ENCODE measurements around the gene MEOX1. TPM values are rescaled to one million over a fixed set of nuclear protein-coding genes. Genes with fewer than 3 reads are reported as not detected.

The MEOX1 gene
- total RNA-seq, result 0.10 TPM in 1 of 2 replicates, not detected in the other

DNA sequence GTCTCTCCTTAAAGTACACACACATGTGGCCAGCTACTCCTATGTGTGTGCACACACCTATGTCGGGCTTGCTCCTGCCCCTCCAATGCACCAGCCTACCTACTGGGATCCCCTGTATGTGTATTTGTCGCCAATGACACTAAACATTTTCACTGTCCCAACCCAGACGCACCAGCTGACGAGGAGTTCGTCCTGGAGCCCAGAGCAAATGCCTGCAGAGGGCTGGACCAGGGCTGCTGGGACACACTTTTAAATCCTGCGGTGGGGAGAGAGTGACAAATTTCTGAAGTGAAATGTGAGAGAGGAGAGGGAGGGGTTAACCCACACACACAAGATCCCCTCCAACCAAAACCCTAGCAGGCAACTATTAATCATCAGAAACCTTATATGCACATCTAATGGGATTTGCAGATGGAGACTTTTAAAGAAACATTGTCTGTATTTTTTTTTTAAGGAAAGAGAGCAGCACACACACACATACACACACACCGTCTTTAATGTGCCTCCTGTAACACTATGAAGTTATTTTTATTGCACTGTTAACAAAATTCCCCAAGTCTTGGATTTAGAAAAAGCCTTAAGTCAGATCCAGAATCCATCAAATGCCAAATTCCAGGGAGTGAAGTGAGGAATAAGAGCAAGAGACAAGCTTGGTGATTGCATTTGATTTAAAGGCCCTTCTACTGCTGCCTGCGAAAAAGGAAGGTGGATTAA is at the start of gene MEOX1:
Gene MEOX1 (minus strand): TSS at position 224 of the 714 bp plus-strand sequence. CDS start 388 bp downstream, outside the sequence.
- intact Hi-C loops (cut with micrococcal nuclease), result no loop called here
- H3K4me3 Mint-ChIP-seq, result no peak within 1 kb of the TSS
- peaks cover 12% of the 10 kb centered on the region for H3K27me3 Mint-ChIP-seq (ENCODE audit: insufficient read depth)
- H3K4me1 Mint-ChIP-seq (ENCODE audit: low read depth), result peaks cover 16% of the 10 kb centered on the region
- H3K9me3 Mint-ChIP-seq, result no peaks in the 10 kb centered on the region
- H3K27ac Mint-ChIP-seq, result peak within 1 kb of the TSS; percentile 6
- no peaks in the 10 kb centered on the region for H3K36me3 Mint-ChIP-seq (ENCODE audit: low read depth)
- no peak for DNase-seq (ENCODE audit: low spot score)

DNA sequence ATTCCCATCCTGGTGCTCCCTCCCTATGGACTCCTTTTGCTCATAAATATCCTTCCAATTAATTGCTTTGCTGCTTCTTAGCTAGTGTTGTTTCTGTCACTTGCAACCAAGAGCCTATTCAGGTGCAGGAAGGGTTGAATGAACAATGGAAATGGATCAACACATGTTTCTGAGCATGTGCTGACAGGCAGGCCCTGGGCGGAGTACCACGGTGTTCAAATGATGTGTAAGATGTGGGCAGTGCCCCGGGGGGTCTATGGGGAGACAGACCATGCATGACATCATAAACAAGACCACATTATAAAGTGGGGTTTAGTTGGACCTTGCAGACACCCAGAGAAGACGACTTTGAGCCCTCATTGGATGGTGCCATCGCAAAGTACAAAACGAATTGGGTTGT is 48.4 kb upstream of the MEOX1 start:
- Mint-ChIP-seq H3K27me3 (ENCODE audit: insufficient read depth) (peaks cover 31% of the 10 kb centered on the region), H3K36me3 (ENCODE audit: low read depth) (no peaks in the 10 kb centered on the region), H3K27ac (no peak overlapping the region), H3K4me1 (ENCODE audit: low read depth) (peaks cover 18% of the 10 kb centered on the region), H3K9me3 (no peaks in the 10 kb centered on the region), H3K4me3 (no peak overlapping the region)
- intact Hi-C loops (cut with micrococcal nuclease), result no loop called here
- no peak for DNase-seq (ENCODE audit: low spot score)

DNA sequence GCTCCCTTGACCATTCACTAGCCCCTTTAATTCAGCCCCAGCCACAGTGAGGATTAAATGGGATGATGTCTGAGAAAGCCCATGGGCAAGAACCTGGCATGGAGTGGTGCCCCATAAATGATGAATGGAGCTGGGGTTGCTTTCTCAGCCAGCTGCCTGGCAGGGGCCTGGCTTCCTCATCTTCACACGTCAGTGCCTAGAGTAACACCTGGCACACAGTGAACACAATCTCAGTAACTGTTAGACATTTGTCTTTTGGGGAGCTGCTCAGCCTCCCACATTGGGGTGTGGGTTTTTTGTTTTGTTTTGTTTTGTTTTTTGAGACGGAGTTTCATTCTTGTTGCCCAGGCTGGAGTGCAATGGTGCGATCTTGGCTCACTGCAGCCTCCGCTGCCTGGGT is 47.5 kb upstream of the MEOX1 start:
- H3K27me3 Mint-ChIP-seq (ENCODE audit: insufficient read depth), result peaks cover 23% of the 10 kb centered on the region
- no peak overlapping the region for H3K4me3 Mint-ChIP-seq
- intact Hi-C loops (cut with micrococcal nuclease), result no loop called here
- H3K9me3 Mint-ChIP-seq, result no peaks in the 10 kb centered on the region
- peaks cover 10% of the 10 kb centered on the region for H3K4me1 Mint-ChIP-seq (ENCODE audit: low read depth)
- no peak for DNase-seq (ENCODE audit: low spot score)
- no peaks in the 10 kb centered on the region for H3K36me3 Mint-ChIP-seq (ENCODE audit: low read depth)
- H3K27ac Mint-ChIP-seq, result no peak overlapping the region

DNA sequence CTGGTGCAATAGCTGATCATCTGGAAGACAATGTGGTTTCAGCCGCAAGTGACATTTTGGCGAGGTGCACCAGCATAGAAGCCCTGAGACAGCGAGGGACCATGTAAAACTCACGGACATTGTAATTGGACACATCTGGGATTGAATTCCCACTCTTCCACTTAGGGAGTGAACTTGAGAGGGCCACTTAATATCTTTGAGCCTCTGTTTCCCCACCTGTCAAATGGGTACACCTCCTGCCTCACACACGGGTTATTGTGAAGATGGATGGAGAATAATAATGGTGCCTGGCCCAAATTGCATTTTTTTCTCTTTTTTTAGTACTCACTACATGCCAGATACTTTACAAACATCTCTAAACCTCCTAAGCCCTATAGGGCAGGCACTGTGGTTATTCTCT is 45.5 kb upstream of the MEOX1 start:
- Mint-ChIP-seq H3K4me1 (ENCODE audit: low read depth) (peaks cover 6% of the 10 kb centered on the region), H3K27me3 (ENCODE audit: insufficient read depth) (peaks cover 17% of the 10 kb centered on the region), H3K36me3 (ENCODE audit: low read depth) (peaks cover 1% of the 10 kb centered on the region), H3K4me3 (no peak overlapping the region), H3K9me3 (no peaks in the 10 kb centered on the region), H3K27ac (no peak overlapping the region)
- intact Hi-C loops (cut with micrococcal nuclease), result no loop called here
- no peak for DNase-seq (ENCODE audit: low spot score)

DNA sequence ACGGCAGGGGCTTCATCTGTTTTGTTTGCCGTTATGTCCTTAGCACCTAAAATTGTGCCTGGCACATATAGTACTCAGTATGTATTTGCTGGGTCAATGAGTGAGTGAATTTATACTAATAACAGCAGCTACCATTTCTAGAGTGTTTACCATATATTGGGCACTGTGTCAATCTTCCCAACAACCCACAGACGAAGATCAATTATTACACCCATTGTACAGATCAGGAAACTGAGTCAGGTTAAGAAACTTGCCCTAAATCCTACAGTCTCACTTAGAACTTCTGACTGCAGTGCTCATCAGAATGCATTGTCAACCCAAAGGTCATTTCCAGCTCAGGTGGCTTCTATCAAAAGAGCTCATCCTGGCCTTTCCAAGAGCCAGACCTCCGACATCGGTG is 44.5 kb upstream of the MEOX1 start:
- intact Hi-C loops (cut with micrococcal nuclease), result no loop called here
- no peak overlapping the region for H3K4me3 Mint-ChIP-seq
- no peak overlapping the region for H3K27ac Mint-ChIP-seq
- peaks cover 1% of the 10 kb centered on the region for H3K36me3 Mint-ChIP-seq (ENCODE audit: low read depth)
- H3K9me3 Mint-ChIP-seq, result no peaks in the 10 kb centered on the region
- no peak for DNase-seq (ENCODE audit: low spot score)
- peaks cover 17% of the 10 kb centered on the region for H3K27me3 Mint-ChIP-seq (ENCODE audit: insufficient read depth)
- peaks cover 10% of the 10 kb centered on the region for H3K4me1 Mint-ChIP-seq (ENCODE audit: low read depth)

DNA sequence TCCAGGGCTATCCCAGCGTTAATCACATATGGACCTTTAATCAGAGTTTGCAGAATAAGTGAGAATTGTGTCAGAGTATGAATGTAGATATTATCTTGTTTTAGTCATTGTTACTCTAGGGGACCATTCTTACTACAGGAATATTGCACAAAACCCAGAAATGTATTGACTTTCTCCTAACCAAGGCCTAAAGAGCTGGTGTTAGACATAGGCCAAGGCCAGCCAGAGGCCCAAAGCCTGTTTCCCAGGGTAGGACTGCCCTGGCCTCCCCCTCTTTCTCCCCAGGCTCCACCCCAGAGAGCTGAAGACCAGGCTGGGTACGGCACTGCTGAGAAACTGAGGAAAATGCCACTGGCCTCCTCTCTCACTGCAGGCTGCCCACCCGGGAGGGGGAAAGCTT is 41.9 kb upstream of the MEOX1 start:
- H3K4me1 Mint-ChIP-seq (ENCODE audit: low read depth), result peaks cover 18% of the 10 kb centered on the region
- DNase-seq (ENCODE audit: low spot score), result no peak
- H3K9me3 Mint-ChIP-seq, result no peaks in the 10 kb centered on the region
- H3K4me3 Mint-ChIP-seq, result no peak overlapping the region
- intact Hi-C loops (cut with micrococcal nuclease), result no loop called here
- no peak overlapping the region for H3K27ac Mint-ChIP-seq
- H3K36me3 Mint-ChIP-seq (ENCODE audit: low read depth), result peaks cover 1% of the 10 kb centered on the region
- H3K27me3 Mint-ChIP-seq (ENCODE audit: insufficient read depth), result peaks cover 23% of the 10 kb centered on the region

DNA sequence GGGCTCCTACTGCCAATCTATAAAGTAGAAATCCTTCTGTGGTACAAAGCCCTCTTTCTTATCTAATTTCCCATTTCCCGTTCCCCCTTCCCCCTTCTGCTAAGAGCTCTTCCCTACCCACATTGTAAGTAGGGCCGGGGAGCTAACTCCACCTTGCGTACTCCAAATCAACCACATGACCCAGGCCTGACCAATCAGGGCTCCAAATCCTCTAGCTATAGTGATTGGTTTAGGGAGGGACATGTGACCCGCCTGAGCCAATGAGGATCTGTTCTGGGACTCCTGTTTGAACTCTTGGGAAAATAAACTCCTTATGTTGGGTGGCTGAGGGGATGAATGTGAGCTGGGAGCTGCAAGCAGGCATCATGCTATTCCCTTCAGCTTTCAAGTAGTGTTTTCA is 40.9 kb upstream of the MEOX1 start:
- no peak overlapping the region for H3K27ac Mint-ChIP-seq
- H3K27me3 Mint-ChIP-seq (ENCODE audit: insufficient read depth), result peaks cover 21% of the 10 kb centered on the region
- intact Hi-C loops (cut with micrococcal nuclease), result no loop called here
- peaks cover 1% of the 10 kb centered on the region for H3K36me3 Mint-ChIP-seq (ENCODE audit: low read depth)
- H3K4me1 Mint-ChIP-seq (ENCODE audit: low read depth), result peaks cover 18% of the 10 kb centered on the region
- no peak for DNase-seq (ENCODE audit: low spot score)
- H3K9me3 Mint-ChIP-seq, result no peaks in the 10 kb centered on the region
- no peak overlapping the region for H3K4me3 Mint-ChIP-seq

DNA sequence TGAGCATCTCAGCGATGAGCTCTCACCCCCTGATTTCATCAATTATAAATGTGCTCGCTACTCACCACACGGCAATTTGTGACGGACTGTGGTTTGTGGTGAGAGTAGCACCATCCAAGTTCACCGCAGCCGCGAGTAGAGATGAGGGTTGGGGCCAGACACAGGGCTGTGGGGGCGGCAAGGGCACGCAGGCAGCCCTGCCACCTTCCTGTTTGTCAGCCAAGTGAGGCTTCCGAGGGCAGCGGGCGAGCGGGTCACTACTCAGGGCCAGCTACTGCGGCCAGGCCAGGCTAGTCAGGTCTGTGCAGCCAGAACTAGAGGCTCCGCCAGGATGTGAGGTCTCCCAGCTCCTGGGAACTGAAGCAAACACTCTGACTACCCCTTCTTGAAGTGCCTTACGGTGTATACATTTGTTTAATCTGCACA is 39.6 kb upstream of the MEOX1 start:
- no peak overlapping the region for H3K4me3 Mint-ChIP-seq

DNA sequence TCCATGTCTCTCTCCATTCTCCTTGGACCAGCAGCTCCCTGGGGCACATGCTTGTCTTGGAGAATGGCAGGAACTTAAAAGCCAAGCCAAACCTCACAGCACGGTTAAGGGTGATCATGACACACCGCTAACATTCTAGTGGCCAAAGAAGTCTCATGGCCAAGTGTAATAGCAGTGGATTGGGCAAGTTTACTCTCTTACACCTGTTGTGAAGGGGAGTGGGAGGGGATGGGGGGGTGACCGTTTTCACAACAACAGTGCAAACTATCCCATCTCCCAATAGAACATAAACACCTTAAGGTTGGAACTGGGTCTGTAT is 37.7 kb upstream of the MEOX1 start:
- no peaks in the 10 kb centered on the region for H3K9me3 Mint-ChIP-seq
- H3K4me1 Mint-ChIP-seq (ENCODE audit: low read depth), result peaks cover 20% of the 10 kb centered on the region
- H3K4me3 Mint-ChIP-seq, result no peak overlapping the region
- no peak overlapping the region for H3K27ac Mint-ChIP-seq
- no peak for DNase-seq (ENCODE audit: low spot score)
- intact Hi-C loops (cut with micrococcal nuclease), result no loop called here
- H3K36me3 Mint-ChIP-seq (ENCODE audit: low read depth), result peaks cover 1% of the 10 kb centered on the region
- peaks cover 13% of the 10 kb centered on the region for H3K27me3 Mint-ChIP-seq (ENCODE audit: insufficient read depth)

More for the DNA sequence above, 39.6 kb upstream of the MEOX1 start:
- Mint-ChIP-seq H3K9me3 (no peaks in the 10 kb centered on the region), H3K27me3 (ENCODE audit: insufficient read depth) (peaks cover 18% of the 10 kb centered on the region), H3K4me1 (ENCODE audit: low read depth) (peaks cover 18% of the 10 kb centered on the region), H3K27ac (no peak overlapping the region), H3K36me3 (ENCODE audit: low read depth) (peaks cover 1% of the 10 kb centered on the region)
- intact Hi-C loops (cut with micrococcal nuclease), result loop anchor here (1.0 kb wide), 1 partner anchor 12 kb away; no protein-coding TSS in a partner anchor
- no peak for DNase-seq (ENCODE audit: low spot score)

DNA sequence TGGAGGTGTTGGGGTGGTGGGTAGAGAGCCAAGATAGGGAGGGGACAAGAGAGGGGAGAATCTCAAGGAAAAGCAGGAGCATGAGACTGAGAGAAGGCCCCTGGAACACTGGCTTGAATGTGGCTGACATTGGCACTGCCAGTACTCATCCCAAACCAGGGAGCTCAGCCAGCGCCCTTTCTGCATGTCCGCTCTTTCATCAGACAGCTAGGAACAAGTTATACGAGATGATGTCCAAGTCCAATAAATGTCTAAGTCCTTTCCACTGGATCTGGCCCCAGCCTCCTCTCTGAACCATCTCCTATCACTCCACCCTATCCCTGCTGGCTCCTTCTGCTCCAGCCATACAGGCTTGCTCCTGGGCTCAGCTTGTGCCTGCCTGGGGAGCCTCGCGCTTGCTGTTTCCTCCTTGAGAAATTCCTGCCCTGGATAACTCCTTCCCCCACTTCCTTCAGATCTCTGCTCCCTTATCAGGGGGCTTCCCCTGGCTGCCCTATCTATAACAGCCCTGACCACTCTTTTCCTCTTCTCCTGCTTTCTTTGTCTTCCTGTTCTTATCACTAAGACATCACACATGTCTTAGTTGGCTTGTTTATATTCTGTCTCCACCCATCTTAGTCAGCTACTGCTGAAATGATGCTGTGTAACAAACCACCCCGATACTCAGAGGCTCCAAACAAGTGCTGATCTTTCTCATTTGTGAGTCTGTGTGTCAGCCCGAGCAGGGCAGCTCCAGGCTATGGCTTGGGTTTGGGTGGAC is 37.1 kb upstream of the MEOX1 start:
- intact Hi-C loops (cut with micrococcal nuclease), result no loop called here
- Mint-ChIP-seq H3K36me3 (ENCODE audit: low read depth) (peaks cover 1% of the 10 kb centered on the region), H3K4me3 (no peak overlapping the region), H3K9me3 (no peaks in the 10 kb centered on the region), H3K4me1 (ENCODE audit: low read depth) (peaks cover 23% of the 10 kb centered on the region), H3K27me3 (ENCODE audit: insufficient read depth) (peaks cover 13% of the 10 kb centered on the region), H3K27ac (no peak overlapping the region)
- no peak for DNase-seq (ENCODE audit: low spot score)

DNA sequence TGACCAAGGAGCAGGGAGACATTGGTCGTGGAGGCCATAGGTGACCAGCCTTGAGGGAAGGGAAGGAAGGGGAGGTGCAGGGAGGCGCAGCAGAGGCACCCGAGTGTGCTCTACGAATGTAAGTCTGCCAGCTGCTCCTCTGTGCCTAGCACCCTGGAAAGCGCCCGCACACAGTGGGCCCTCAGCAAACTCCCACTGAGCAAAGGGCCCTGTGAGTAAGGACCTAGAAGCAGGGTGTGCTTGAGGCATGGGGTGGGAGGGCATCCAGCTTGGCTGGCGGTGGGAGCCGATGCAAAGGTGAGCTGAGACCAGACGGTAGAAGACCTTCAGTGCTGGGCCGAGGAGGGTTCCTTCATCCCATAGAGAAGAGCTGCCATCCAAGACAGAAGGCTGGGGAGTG is 36.2 kb upstream of the MEOX1 start:
- intact Hi-C loops (cut with micrococcal nuclease), result no loop called here
- H3K36me3 Mint-ChIP-seq (ENCODE audit: low read depth), result peaks cover 1% of the 10 kb centered on the region
- no peak overlapping the region for H3K4me3 Mint-ChIP-seq
- no peak overlapping the region for H3K27ac Mint-ChIP-seq
- peaks cover 13% of the 10 kb centered on the region for H3K27me3 Mint-ChIP-seq (ENCODE audit: insufficient read depth)
- H3K4me1 Mint-ChIP-seq (ENCODE audit: low read depth), result peaks cover 23% of the 10 kb centered on the region
- H3K9me3 Mint-ChIP-seq, result no peaks in the 10 kb centered on the region
- DNase-seq (ENCODE audit: low spot score), result no peak

DNA sequence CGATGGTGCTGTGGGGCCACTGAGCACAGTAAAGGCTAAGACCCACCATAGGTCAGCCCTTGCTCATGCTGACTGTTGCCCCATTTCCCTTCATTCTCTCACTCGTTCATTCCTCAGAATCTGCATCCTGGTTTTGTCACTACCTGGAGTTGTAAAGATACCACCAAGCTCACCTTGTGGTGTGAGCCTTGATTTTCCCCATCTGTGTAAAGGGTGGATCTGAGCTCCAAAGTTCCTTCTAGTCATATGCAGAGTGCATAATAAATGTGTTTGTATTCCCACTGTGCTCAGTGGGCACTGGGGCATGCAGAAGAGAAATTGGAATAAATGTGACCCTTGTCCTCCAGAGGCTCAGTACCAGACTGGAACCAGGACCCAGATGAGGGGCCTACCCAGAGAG is 35.2 kb upstream of the MEOX1 start:
- no peak for DNase-seq (ENCODE audit: low spot score)
- no peaks in the 10 kb centered on the region for H3K9me3 Mint-ChIP-seq
- H3K36me3 Mint-ChIP-seq (ENCODE audit: low read depth), result no peaks in the 10 kb centered on the region
- no peak overlapping the region for H3K4me3 Mint-ChIP-seq
- intact Hi-C loops (cut with micrococcal nuclease), result no loop called here
- H3K4me1 Mint-ChIP-seq (ENCODE audit: low read depth), result peaks cover 17% of the 10 kb centered on the region
- H3K27ac Mint-ChIP-seq, result no peak overlapping the region
- H3K27me3 Mint-ChIP-seq (ENCODE audit: insufficient read depth), result peaks cover 11% of the 10 kb centered on the region

DNA sequence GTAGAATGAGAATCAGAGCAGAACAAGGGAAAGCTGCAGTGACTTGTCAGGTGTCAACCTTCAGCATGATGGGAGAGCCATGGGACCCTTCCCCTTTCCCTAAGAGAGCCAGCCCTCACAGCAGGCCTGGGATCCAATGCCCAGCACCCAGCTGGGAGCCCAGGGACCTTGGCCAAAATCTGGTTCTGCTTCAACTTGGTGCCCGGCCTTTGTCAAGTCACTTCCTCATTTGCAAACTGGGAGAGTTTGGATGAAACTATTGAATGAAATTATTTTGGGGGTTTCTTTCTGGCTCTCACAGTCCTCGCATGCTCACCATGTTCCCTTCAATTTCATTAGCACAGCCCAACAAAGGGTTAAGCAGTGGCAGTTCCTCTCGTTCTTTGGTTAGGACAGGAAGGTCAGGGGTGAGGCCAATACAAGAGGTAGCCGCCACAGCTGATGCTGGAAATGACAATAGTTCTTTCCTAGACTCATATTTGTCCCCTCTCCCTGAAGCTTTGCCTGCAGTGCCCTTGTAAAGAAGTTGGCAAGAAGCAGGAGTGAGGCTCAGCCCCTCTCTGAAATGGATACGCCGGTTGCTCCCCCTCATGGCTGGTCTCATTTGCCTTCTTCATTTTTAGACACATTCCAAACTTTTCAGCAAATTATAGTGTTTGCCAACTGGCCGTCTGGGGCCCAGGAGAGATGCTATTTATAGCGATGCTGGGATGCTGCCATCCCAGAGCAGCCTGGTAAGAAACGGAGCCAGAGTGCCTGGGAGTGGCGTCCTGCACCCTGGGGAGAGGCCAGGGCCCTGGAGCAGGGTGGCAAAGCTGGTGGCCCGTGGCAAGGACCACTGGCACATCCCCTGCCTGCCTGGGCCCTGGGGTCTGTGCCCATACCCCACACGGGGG is 34.5 kb upstream of the MEOX1 start:
- Mint-ChIP-seq H3K36me3 (ENCODE audit: low read depth) (no peaks in the 10 kb centered on the region), H3K27ac (no peak overlapping the region), H3K4me1 (ENCODE audit: low read depth) (peaks cover 13% of the 10 kb centered on the region), H3K27me3 (ENCODE audit: insufficient read depth) (peaks cover 11% of the 10 kb centered on the region), H3K4me3 (no peak overlapping the region), H3K9me3 (no peaks in the 10 kb centered on the region)
- intact Hi-C loops (cut with micrococcal nuclease), result no loop called here
- no peak for DNase-seq (ENCODE audit: low spot score)

Measured in activated T-helper 1 cell treated with anti-CD3 and anti-CD28 coated beads, Interleukin-12 subunit alpha, Interleukin-12 subunit beta, Interleukin-2, Interleukin-4 antibody, amounts not matched to agents 30 ng/mL and 10 ng/mL and 1 ng/mL, durations not matched to agents 14 hours and 24 hours and 36 hours (primary cell).